ENCODE data around the gene ZNF83. TPM values are rescaled to one million over a fixed set of nuclear protein-coding genes. Genes with fewer than 3 reads are reported as not detected.

The ZNF83 gene
- total RNA-seq, 1 experiment from 2014 or later, result 31.6 TPM

DNA sequence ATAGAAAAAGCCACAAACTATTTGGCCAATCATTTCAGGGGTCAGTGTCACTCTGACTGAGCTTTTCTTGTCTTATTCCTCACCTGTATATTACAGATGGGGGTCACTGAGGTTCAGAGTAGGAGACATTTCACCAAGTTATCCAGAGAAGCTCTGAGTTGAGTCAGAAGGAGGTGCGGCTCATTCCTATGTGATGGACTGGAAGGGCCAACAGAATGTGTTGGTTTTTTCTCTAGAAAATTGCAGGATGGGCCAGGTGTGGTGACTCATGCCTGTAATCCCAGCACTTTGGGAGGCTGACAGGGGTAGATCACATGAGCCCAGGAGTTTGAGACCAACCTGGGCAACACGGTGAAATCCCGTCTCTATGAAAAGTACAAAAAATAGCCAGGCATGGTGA is 24.5 kb upstream of the ZNF83 start:
- Histone ChIP-seq H2BK15ac (ENCODE audit: low read depth, low read length) (no peak overlapping the region), H3K14ac (ENCODE audit: insufficient read depth, low read length) (no peak overlapping the region), H3K56ac (ENCODE audit: insufficient read length, low read depth, low read length) (no peak overlapping the region), H3K79me1 (ENCODE audit: insufficient read depth, low read depth, low read length, poor library complexity, severe bottlenecking) (peaks cover 3% of the 10 kb centered on the region), H4K20me1 (ENCODE audit: control insufficient read depth, insufficient read depth, insufficient read length) (no peaks in the 10 kb centered on the region), H2AK5ac (ENCODE audit: insufficient read length, low read length) (no peak overlapping the region), H2BK5ac (ENCODE audit: insufficient read length, low read length) (no peak overlapping the region), H2BK20ac (ENCODE audit: low read depth, low read length, poor library complexity, severe bottlenecking) (no peak overlapping the region), H3K4me2 (ENCODE audit: insufficient read depth, insufficient read length, low read length) (no peak overlapping the region), H3K18ac (ENCODE audit: insufficient read length, low read depth, low read length) (no peak overlapping the region), H2BK12ac (ENCODE audit: insufficient read length, low read depth, low read length) (no peak overlapping the region), H2AFZ (ENCODE audit: low read length) (no peak overlapping the region), H3K23ac (ENCODE audit: insufficient read length, low read depth, low read length) (no peak overlapping the region), H3K9ac (ENCODE audit: extremely low read depth, insufficient read length, low read length) (no peak overlapping the region), H4K8ac (replicated peaks; ENCODE audit: insufficient read length, low read depth, low read length) (no peak overlapping the region), H4K5ac (ENCODE audit: insufficient read length, low read depth, low read length) (no peak overlapping the region), H3K27ac (ENCODE audit: insufficient read length, low read depth, low read length) (no peak overlapping the region), H3T11ph (ENCODE audit: low read length) (no peak overlapping the region), H3K4ac (ENCODE audit: low read depth, low read length) (no peak overlapping the region), H3K27me3 (ENCODE audit: insufficient read depth, low read length) (no peaks in the 10 kb centered on the region), H3K9me3 (ENCODE audit: control insufficient read depth, low read depth, low read length) (no peaks in the 10 kb centered on the region), H2BK120ac (ENCODE audit: low read depth, low read length, poor library complexity, severe bottlenecking) (no peak overlapping the region), H4K91ac (ENCODE audit: insufficient read length, low read depth, low read length) (no peak overlapping the region), H3K79me2 (ENCODE audit: insufficient read depth, low read length) (no peaks in the 10 kb centered on the region), H3K4me1 (ENCODE audit: insufficient read depth, low read length) (peaks cover 7% of the 10 kb centered on the region; the same call in 1 of the 2 replicates), H3K23me2 (ENCODE audit: insufficient read length, low read depth, low read length, poor library complexity, severe bottlenecking) (no peaks in the 10 kb centered on the region)
- Mint-ChIP-seq H3K9me3 (no peaks in the 10 kb centered on the region), H3K27ac (no peak overlapping the region), H3K4me3 (no peak overlapping the region), H3K27me3 (ENCODE audit: low read depth) (no peaks in the 10 kb centered on the region), H3K4me1 (peaks cover 20 to 21% of the 10 kb centered on the region in 2 experiments), H3K36me3 (ENCODE audit: insufficient read depth in 1 of 3, low read depth in 3 of 3) (peaks cover 8 to 11% (median 9%) of the 10 kb centered on the region in 3 experiments; a peak in 5 of 7 replicates)
- no peak for DNase-seq
- TF ChIP-seq, protein P1, sequence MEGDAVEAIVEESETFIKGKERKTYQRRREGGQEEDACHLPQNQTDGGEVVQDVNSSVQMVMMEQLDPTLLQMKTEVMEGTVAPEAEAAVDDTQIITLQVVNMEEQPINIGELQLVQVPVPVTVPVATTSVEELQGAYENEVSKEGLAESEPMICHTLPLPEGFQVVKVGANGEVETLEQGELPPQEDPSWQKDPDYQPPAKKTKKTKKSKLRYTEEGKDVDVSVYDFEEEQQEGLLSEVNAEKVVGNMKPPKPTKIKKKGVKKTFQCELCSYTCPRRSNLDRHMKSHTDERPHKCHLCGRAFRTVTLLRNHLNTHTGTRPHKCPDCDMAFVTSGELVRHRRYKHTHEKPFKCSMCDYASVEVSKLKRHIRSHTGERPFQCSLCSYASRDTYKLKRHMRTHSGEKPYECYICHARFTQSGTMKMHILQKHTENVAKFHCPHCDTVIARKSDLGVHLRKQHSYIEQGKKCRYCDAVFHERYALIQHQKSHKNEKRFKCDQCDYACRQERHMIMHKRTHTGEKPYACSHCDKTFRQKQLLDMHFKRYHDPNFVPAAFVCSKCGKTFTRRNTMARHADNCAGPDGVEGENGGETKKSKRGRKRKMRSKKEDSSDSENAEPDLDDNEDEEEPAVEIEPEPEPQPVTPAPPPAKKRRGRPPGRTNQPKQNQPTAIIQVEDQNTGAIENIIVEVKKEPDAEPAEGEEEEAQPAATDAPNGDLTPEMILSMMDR (conservative IDR thresholded peaks at IDR 0.05), result no peak
- WGBS (ENCODE audit: extremely low coverage, insufficient read length, low lambda C conversion rate), result no CpG with 5 or more reads among the region's 3 CpGs
